Ishikawa (cell line): ENCODE data around the gene FOXN3.

Experiments used
- CEBPB ChIP-seq: IDR thresholded peaks from 2 replicates; pipeline ENCODE4 v1.6.1; 2012
- CREB1 ChIP-seq: IDR thresholded peaks from 2 replicates; pipeline ENCODE4 v1.6.1; 2012; ENCODE audit warnings: low read depth
- EGR1 ChIP-seq: IDR thresholded peaks from 2 replicates; pipeline ENCODE4 v1.6.1; 2012
- EP300 ChIP-seq: IDR thresholded peaks from 2 replicates; pipeline ENCODE4 v1.6.1; 2012; ENCODE audit warnings: borderline replicate concordance
- FOXM1 ChIP-seq: IDR thresholded peaks from 2 replicates; pipeline ENCODE4 v1.6.1; 2012; ENCODE audit warnings: low read depth, borderline replicate concordance
- NFIC ChIP-seq: IDR thresholded peaks from 2 replicates; pipeline ENCODE4 v1.6.1; 2012
- RAD21 ChIP-seq: IDR thresholded peaks from 2 replicates; pipeline ENCODE4 v1.6.1; 2012; ENCODE audit warnings: low read depth
- TAF1 ChIP-seq: IDR thresholded peaks from 2 replicates; pipeline ENCODE4 v1.6.1; 2012; ENCODE audit warnings: low read depth, mild to moderate bottlenecking
- TCF12 ChIP-seq: IDR thresholded peaks from 2 replicates; pipeline ENCODE4 v1.6.1; 2012; ENCODE audit warnings: low read depth
- TEAD4 ChIP-seq: IDR thresholded peaks from 2 replicates; pipeline ENCODE4 v1.6.1; 2012
- YY1 ChIP-seq: IDR thresholded peaks from 2 replicates; pipeline ENCODE4 v1.6.1; 2012; ENCODE audit warnings: low read depth
- ZBTB7A ChIP-seq: IDR thresholded peaks from 2 replicates; pipeline ENCODE4 v1.6.1; 2012; ENCODE audit warnings: low read depth
- TF ChIP-seq, protein P1 (sequence below): IDR thresholded peaks from 2 replicates; pipeline ENCODE4 v1.6.1; 2012
- TF ChIP-seq, protein P2 (sequence below): IDR thresholded peaks from 2 replicates; pipeline ENCODE4 v1.6.1; 2012
- TF ChIP-seq, protein P3 (sequence below): IDR thresholded peaks from 2 replicates; pipeline ENCODE4 v1.6.1; 2012; ENCODE audit warnings: low read depth, mild to moderate bottlenecking

Gene FOXN3

DNA sequence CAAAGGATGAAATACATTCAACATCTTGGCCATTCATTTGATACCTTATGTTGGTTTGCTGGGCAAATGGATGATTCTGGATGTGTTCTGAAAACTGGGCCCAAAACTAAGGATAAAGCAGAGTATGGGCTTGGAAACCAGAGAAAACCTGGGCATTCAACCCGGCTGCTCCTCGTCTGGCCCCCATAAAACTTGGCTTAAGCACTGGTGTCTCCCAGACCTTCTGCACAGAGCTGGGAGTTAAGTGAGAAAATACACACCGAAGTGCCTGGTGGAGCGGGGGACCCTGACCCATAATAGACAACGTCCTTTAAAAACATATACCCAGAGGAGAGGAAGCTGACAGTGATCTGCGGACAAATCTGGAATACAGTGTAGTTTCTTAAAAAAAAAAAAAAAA, 112.5 kb downstream of the FOXN3 start:
- TF ChIP-seq, protein P1, sequence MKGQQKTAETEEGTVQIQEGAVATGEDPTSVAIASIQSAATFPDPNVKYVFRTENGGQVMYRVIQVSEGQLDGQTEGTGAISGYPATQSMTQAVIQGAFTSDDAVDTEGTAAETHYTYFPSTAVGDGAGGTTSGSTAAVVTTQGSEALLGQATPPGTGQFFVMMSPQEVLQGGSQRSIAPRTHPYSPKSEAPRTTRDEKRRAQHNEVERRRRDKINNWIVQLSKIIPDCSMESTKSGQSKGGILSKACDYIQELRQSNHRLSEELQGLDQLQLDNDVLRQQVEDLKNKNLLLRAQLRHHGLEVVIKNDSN: no peak
- no peak for TF ChIP-seq NFIC
- TF ChIP-seq TAF1: no peak
- no peak for TF ChIP-seq TEAD4
- no peak for TF ChIP-seq CREB1
- no peak for TF ChIP-seq YY1
- TF ChIP-seq, protein P2, sequence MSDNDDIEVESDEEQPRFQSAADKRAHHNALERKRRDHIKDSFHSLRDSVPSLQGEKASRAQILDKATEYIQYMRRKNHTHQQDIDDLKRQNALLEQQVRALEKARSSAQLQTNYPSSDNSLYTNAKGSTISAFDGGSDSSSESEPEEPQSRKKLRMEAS: no peak
- TF ChIP-seq EGR1: no peak
- TF ChIP-seq EP300: no peak
- no peak for TF ChIP-seq ZBTB7A
- TF ChIP-seq RAD21: no peak
- TF ChIP-seq TCF12: no peak
- TF ChIP-seq CEBPB: no peak
- TF ChIP-seq, protein P3, sequence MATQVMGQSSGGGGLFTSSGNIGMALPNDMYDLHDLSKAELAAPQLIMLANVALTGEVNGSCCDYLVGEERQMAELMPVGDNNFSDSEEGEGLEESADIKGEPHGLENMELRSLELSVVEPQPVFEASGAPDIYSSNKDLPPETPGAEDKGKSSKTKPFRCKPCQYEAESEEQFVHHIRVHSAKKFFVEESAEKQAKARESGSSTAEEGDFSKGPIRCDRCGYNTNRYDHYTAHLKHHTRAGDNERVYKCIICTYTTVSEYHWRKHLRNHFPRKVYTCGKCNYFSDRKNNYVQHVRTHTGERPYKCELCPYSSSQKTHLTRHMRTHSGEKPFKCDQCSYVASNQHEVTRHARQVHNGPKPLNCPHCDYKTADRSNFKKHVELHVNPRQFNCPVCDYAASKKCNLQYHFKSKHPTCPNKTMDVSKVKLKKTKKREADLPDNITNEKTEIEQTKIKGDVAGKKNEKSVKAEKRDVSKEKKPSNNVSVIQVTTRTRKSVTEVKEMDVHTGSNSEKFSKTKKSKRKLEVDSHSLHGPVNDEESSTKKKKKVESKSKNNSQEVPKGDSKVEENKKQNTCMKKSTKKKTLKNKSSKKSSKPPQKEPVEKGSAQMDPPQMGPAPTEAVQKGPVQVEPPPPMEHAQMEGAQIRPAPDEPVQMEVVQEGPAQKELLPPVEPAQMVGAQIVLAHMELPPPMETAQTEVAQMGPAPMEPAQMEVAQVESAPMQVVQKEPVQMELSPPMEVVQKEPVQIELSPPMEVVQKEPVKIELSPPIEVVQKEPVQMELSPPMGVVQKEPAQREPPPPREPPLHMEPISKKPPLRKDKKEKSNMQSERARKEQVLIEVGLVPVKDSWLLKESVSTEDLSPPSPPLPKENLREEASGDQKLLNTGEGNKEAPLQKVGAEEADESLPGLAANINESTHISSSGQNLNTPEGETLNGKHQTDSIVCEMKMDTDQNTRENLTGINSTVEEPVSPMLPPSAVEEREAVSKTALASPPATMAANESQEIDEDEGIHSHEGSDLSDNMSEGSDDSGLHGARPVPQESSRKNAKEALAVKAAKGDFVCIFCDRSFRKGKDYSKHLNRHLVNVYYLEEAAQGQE: no peak
- no peak for TF ChIP-seq FOXM1

DNA sequence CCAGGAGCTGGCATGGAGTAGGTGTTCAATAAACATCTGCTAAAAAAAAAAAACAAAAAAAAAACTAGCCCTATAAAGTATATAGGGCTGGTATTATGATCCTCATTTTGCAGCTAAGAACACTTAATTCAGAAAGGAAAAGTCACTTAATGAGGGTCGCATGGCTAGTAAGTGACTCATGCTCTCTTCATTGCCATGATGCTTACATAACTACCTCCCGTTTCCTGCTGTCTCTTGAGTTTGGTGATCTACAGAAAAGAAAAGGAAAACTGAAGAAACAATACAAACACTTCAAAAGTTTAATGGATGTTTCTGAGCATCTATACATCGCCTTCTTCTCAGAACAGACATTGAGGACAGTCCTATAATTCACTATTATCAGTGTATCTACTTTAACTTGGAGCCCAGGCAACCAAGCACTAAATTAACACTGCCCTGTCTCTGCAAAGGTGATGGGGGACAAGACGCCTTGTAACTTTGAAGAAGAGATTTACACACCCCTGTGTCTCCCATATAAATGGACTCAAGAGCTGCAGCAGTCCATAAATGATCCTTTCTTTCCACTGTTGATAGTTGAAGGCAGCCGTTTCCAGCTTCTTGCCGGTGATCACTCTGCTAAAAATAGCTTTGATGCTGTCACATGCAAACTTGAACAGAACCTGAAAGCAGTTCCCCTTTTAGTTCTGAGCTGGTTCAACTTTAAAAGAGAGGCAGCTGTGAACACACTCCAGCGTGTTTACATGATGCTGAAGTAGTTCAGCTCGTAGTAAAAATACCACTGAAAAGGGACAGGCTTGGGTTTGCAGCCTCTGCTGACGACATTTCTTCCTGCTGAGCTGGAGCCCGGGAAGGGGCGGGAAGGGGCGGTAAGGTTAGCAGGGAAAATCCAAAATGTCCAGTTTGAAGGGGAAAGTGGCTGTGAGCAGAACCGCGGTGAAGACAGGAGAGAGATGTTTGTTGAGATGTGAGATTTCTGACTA, 113.3 kb downstream of the FOXN3 start:
- no peak for TF ChIP-seq ZBTB7A
- TF ChIP-seq, protein P3: no peak
- TF ChIP-seq NFIC: no peak
- TF ChIP-seq, protein P2: no peak
- TF ChIP-seq CEBPB: no peak
- TF ChIP-seq RAD21: no peak
- no peak for TF ChIP-seq EGR1
- no peak for TF ChIP-seq YY1
- TF ChIP-seq EP300: no peak
- TF ChIP-seq, protein P1: no peak
- TF ChIP-seq TEAD4: no peak
- no peak for TF ChIP-seq TCF12
- TF ChIP-seq TAF1: no peak
- TF ChIP-seq CREB1: no peak

DNA sequence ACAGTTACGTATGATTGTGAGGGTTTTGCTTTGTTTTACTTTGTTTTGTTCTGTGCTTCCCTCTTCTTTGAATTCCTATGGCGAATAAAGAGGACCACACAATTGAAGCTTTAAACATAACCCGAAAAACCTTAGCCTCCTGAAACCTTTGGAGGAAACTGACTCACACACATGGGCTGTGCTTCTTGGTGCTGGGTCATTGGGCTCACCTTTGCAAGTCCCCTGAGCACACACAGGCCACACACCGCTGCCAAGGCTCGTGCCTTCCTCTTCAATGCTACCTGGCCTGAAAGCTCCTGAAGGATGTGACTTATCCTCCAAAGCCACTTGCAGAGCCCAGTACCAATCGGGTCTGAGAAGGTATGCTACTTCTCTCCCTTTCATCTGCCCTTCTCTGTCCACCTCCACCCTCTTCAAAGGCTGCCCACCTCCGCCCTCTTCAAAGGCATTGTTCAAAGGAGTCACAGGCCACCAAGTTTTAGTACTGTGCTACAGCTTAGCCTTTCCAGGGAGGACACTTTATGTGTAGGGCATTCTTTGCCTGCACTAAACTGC, 114.6 kb downstream of the FOXN3 start:
- TF ChIP-seq CREB1 (no peak), TAF1 (no peak), ZBTB7A (no peak), TCF12 (no peak)
- TF ChIP-seq, protein P1: no peak

DNA sequence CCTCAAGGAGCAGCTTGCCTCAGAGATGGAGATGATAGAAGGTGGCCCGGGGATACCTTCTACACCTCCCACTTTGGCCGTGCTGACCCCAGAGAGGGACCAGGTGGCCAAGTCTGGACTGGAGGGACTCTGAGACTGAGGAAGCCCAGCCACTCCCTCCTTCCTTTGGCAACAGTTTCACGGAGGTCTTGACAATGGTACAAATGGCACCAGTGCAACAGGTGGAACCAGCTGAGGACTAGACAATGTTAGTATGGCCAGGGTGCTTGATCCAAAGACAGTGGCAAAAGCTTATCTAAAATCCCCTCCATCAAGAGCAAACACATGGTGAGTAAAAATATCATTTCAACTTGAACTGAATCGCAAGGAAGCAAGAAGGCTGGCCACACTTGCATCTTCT, 117.4 kb downstream of the FOXN3 start:
- TF ChIP-seq NFIC (no peak), EGR1 (no peak), TCF12 (no peak), ZBTB7A (no peak), EP300 (no peak), TAF1 (no peak)
- TF ChIP-seq, protein P3: no peak
